ENCODE results near the gene NCOA1. TPM values are rescaled to one million over a fixed set of nuclear protein-coding genes. Genes with fewer than 3 reads are reported as not detected.

The NCOA1 gene
- total and polyA plus RNA-seq, 10 of the 15 experiments (the other 5 are each of a cell fraction or from before 2014, with no cell fraction given), result 1.8 to 35.6 (median 6.1) TPM

DNA sequence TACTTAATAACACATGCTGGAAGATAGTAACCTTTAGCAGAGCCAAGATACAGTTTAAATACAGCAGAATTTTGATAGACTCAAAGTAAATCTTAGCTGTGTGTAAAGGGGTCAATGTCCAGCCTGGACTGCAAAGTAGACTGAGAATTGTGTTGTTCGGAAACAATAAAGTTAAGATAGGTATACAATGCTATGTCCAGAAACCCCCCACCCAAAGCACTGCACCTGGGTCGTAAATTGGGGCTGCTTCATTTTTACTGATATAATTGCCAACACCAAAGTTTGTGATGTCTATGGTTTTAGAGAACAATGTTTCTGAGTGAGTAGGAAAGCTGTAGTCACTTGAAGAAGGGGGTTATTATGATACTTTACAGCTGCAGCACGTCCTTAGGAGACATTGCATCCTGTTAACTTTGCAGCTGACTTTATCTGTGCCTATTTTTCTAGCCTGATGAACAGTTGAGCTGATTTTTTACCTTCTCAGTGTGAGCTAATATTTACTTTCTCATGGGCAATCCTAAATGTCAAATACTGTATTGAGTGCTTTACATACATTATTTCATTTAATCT lies 4.3 kb upstream of the NCOA1 start:
- ChIA-PET SMC1A (ENCODE audit: uncharacterized antibody, unreplicated experiment) (interaction anchor here (0.7 to 1.3 kb wide), 5 partner anchors 9 to 332 kb away, joined by 3 to 4 read pairs (median 3); no protein-coding TSS in a partner anchor), RAD21 (ENCODE audit: unreplicated experiment) (no interaction called here), POLR2A (interaction anchor here (0.5 to 1.3 kb wide), 2 partner anchors 19 to 22 kb away, joined by 3 read pairs; no protein-coding TSS in a partner anchor), CTCF (interaction anchor here (0.6 to 1.6 kb wide), 3 partner anchors 9 to 483 kb away, joined by 3 to 5 read pairs (median 4); no protein-coding TSS in a partner anchor)
- no peak for TF ChIP-seq KDM1A (IDR thresholded peaks at IDR 0.05; ENCODE audit: borderline replicate concordance)
- TF ChIP-seq KLF5 (IDR thresholded peaks at IDR 0.05; ENCODE audit: partially characterized antibody), result no peak
- TF ChIP-seq ZBED1 (IDR thresholded peaks at IDR 0.05; ENCODE audit: borderline replicate concordance), result no peak
- no peak for TF ChIP-seq BACH1 (IDR thresholded peaks at IDR 0.05; ENCODE audit: borderline replicate concordance)
- TF ChIP-seq, protein P1, sequence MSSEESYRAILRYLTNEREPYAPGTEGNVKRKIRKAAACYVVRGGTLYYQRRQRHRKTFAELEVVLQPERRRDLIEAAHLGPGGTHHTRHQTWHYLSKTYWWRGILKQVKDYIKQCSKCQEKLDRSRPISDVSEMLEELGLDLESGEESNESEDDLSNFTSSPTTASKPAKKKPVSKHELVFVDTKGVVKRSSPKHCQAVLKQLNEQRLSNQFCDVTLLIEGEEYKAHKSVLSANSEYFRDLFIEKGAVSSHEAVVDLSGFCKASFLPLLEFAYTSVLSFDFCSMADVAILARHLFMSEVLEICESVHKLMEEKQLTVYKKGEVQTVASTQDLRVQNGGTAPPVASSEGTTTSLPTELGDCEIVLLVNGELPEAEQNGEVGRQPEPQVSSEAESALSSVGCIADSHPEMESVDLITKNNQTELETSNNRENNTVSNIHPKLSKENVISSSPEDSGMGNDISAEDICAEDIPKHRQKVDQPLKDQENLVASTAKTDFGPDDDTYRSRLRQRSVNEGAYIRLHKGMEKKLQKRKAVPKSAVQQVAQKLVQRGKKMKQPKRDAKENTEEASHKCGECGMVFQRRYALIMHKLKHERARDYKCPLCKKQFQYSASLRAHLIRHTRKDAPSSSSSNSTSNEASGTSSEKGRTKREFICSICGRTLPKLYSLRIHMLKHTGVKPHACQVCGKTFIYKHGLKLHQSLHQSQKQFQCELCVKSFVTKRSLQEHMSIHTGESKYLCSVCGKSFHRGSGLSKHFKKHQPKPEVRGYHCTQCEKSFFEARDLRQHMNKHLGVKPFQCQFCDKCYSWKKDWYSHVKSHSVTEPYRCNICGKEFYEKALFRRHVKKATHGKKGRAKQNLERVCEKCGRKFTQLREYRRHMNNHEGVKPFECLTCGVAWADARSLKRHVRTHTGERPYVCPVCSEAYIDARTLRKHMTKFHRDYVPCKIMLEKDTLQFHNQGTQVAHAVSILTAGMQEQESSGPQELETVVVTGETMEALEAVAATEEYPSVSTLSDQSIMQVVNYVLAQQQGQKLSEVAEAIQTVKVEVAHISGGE (CRISPR knock-in tag; IDR thresholded peaks at IDR 0.05), result no peak
- TF ChIP-seq POLR2AphosphoS5 (IDR thresholded peaks at IDR 0.05; ENCODE audit: low read length), result no peak
- TF ChIP-seq BRCA1 (IDR thresholded peaks at IDR 0.05; ENCODE audit: low read depth, low read length), result no peak
- no peak for TF ChIP-seq NR2F1 (conservative IDR thresholded peaks at IDR 0.05)
- TF ChIP-seq SP1 (IDR thresholded peaks at IDR 0.05; ENCODE audit: low read depth, low read length), result no peak
- TF ChIP-seq, protein P2, sequence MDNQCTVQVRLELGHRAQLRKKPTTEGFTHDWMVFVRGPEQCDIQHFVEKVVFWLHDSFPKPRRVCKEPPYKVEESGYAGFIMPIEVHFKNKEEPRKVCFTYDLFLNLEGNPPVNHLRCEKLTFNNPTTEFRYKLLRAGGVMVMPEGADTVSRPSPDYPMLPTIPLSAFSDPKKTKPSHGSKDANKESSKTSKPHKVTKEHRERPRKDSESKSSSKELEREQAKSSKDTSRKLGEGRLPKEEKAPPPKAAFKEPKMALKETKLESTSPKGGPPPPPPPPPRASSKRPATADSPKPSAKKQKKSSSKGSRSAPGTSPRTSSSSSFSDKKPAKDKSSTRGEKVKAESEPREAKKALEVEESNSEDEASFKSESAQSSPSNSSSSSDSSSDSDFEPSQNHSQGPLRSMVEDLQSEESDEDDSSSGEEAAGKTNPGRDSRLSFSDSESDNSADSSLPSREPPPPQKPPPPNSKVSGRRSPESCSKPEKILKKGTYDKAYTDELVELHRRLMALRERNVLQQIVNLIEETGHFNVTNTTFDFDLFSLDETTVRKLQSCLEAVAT (IDR thresholded peaks at IDR 0.05), result no peak
- TF ChIP-seq, protein P3, sequence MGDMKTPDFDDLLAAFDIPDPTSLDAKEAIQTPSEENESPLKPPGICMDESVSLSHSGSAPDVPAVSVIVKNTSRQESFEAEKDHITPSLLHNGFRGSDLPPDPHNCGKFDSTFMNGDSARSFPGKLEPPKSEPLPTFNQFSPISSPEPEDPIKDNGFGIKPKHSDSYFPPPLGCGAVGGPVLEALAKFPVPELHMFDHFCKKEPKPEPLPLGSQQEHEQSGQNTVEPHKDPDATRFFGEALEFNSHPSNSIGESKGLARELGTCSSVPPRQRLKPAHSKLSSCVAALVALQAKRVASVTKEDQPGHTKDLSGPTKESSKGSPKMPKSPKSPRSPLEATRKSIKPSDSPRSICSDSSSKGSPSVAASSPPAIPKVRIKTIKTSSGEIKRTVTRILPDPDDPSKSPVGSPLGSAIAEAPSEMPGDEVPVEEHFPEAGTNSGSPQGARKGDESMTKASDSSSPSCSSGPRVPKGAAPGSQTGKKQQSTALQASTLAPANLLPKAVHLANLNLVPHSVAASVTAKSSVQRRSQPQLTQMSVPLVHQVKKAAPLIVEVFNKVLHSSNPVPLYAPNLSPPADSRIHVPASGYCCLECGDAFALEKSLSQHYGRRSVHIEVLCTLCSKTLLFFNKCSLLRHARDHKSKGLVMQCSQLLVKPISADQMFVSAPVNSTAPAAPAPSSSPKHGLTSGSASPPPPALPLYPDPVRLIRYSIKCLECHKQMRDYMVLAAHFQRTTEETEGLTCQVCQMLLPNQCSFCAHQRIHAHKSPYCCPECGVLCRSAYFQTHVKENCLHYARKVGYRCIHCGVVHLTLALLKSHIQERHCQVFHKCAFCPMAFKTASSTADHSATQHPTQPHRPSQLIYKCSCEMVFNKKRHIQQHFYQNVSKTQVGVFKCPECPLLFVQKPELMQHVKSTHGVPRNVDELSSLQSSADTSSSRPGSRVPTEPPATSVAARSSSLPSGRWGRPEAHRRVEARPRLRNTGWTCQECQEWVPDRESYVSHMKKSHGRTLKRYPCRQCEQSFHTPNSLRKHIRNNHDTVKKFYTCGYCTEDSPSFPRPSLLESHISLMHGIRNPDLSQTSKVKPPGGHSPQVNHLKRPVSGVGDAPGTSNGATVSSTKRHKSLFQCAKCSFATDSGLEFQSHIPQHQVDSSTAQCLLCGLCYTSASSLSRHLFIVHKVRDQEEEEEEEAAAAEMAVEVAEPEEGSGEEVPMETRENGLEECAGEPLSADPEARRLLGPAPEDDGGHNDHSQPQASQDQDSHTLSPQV (IDR thresholded peaks at IDR 0.05), result no peak
- TF ChIP-seq, protein P4, sequence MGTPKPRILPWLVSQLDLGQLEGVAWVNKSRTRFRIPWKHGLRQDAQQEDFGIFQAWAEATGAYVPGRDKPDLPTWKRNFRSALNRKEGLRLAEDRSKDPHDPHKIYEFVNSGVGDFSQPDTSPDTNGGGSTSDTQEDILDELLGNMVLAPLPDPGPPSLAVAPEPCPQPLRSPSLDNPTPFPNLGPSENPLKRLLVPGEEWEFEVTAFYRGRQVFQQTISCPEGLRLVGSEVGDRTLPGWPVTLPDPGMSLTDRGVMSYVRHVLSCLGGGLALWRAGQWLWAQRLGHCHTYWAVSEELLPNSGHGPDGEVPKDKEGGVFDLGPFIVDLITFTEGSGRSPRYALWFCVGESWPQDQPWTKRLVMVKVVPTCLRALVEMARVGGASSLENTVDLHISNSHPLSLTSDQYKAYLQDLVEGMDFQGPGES (IDR thresholded peaks at IDR 0.05), result no peak
- TF ChIP-seq PML (IDR thresholded peaks at IDR 0.05; ENCODE audit: low read length), result no peak
- no peak for TF ChIP-seq ZZZ3 (IDR thresholded peaks at IDR 0.05; ENCODE audit: control insufficient read depth, insufficient read length, low read depth)
- FAIRE-seq (no peak), DNase-seq (ENCODE audit: low read depth, low spot score) (no peak), ATAC-seq (no peak)
- H3K27me3 ChIP-seq (replicated peaks in 1 of 2; ENCODE audit: control insufficient read depth in 2 of 2, insufficient read depth in 2 of 2, low read length in 1 of 2), result no peaks in the 10 kb centered on the region
- no peak overlapping the region for H2AFZ ChIP-seq (ENCODE audit: control insufficient read depth, low read depth, low read length)
- no peak overlapping the region for H3K27ac ChIP-seq (ENCODE audit: control insufficient read depth, insufficient read depth)
- 70% methylated on average over 3 of the region's 3 CpGs for WGBS (ENCODE audit: insufficient coverage, insufficient replicate concordance, low lambda C conversion rate, missing lambda C conversion rate)
- in situ Hi-C loops (cut with MboI) (no loop called here), intact Hi-C loops (cut with micrococcal nuclease; ENCODE audit: unreplicated experiment) (no loop called here)
- no peaks in the 10 kb centered on the region for H3K36me3 ChIP-seq (ENCODE audit: control insufficient read depth in 2 of 2, insufficient read depth in 2 of 2, low read length in 1 of 2)
- BruUV-seq (replicated peaks), result no TSS peak
- H3K4me2 ChIP-seq (ENCODE audit: control insufficient read depth, insufficient read depth), result no peak overlapping the region
- peaks cover 8% of the 10 kb centered on the region for H3K79me2 ChIP-seq (ENCODE audit: control insufficient read depth, insufficient read depth, low read length)
- H3K4me3 ChIP-seq, result no peak overlapping the region
- H4K20me1 ChIP-seq (ENCODE audit: control insufficient read depth, insufficient read depth), result no peaks in the 10 kb centered on the region
- H3K9ac ChIP-seq (ENCODE audit: control insufficient read depth, insufficient read depth, low read length), result no peak overlapping the region
- no peaks in the 10 kb centered on the region; the same call in 2 of the 3 replicates for H3K9me3 ChIP-seq (replicated peaks; ENCODE audit: control insufficient read depth, insufficient read depth, low read length)
- H3K4me1 ChIP-seq (ENCODE audit: control insufficient read depth, insufficient read depth, low read length), result peaks cover 8% of the 10 kb centered on the region

Measured in GM12878 (cell line).